SK-N-SH treated with all-trans-retinoic acid at 6 μM for 48 hours (cell line): ENCODE results near the gene ZDHHC3.

ENCODE experiments used
- BACH2 ChIP-seq: fragments of 250-450 bp; sonication (Bioruptor Pico); IDR thresholded peaks from 2 replicates; pipeline ENCODE4 v1.9.0; 2021; ENCODE audit warnings: mild to moderate bottlenecking, borderline replicate concordance
- CSDC2 ChIP-seq: fragments of 250-450 bp; sonication (Bioruptor Pico); IDR thresholded peaks from 2 replicates; pipeline ENCODE4 v1.5.0; 2020; ENCODE audit warnings: mild to moderate bottlenecking, moderate library complexity
- OSR1 ChIP-seq: fragments of 250-450 bp; sonication (Bioruptor Pico); IDR thresholded peaks from 2 replicates; pipeline ENCODE4 v1.8.0; 2022; ENCODE audit warnings: moderate library complexity, mild to moderate bottlenecking, inconsistent platforms
- ZNF70 ChIP-seq: fragments of 450-650 bp; formaldehyde crosslinking; IDR thresholded peaks from 2 replicates; pipeline ENCODE4 v1.5.0; 2020; ENCODE audit warnings: mild to moderate bottlenecking, moderate library complexity
- ZNF8 ChIP-seq: fragments of 450-650 bp; formaldehyde crosslinking; IDR thresholded peaks from 2 replicates; pipeline ENCODE4 v1.5.0; 2020; ENCODE audit warnings: mild to moderate bottlenecking, moderate library complexity

GRCh38 chr3:44915702-44916438, 60.1 kb downstream of the ZDHHC3 start:
- TF ChIP-seq ZNF70 (CRISPR knock-in tag) (no peak), ZNF8 (CRISPR knock-in tag) (no peak), CSDC2 (CRISPR knock-in tag) (no peak), OSR1 (CRISPR knock-in tag) (no peak), BACH2 (CRISPR knock-in tag) (no peak)
